Smooth muscle cell of trachea (primary cell): ENCODE data around the gene RAB5IF. TPM values are rescaled to one million over a fixed set of nuclear protein-coding genes. Genes with fewer than 3 reads are reported as not detected.

Experiments
- total RNA-seq: library from RNA; depleted of rRNA; stranded (reverse); fragments of >200 nt; gene quantifications from 2 replicates; pipeline ENCODE4 v1.2.1, GENCODE V29; 2014

RAB5IF gene
- total RNA-seq: 69.1 and 71.6 TPM in 2 replicates

GRCh38 chr20:36605399-36606157, at the start of gene RAB5IF:
RAB5IF (plus strand) TSS chr20:36605779; CDS start chr20:36605952, 173 bp downstream.

GRCh38 chr20:36573103-36573797, 32.3 kb upstream of the RAB5IF start, which contains the start of gene TGIF2:
TGIF2 (plus strand) TSS chr20:36573597; CDS start chr20:36578775, 5,178 bp downstream.

GRCh38 chr20:36645998-36646397, 40.4 kb downstream of the RAB5IF start, which contains the start of gene SLA2:
SLA2 (minus strand) TSS chr20:36646196; CDS start chr20:36641335, 4,861 bp downstream.

Other genes with a start within 250 kb of the RAB5IF start
- gene MYL9, start 64.3 kb upstream of the RAB5IF start, total RNA-seq: 15.1 and 28.3 TPM in 2 replicates
- 3.5 and 5.5 TPM in 2 replicates for gene TGIF2, start 32.2 kb upstream of the RAB5IF start, total RNA-seq
- gene SLA2, start 40.4 kb downstream of the RAB5IF start, total RNA-seq: not detected in 2 replicates
- 30.3 and 32.3 TPM in 2 replicates for gene NDRG3, start 140.3 kb downstream of the RAB5IF start, total RNA-seq
- 8.4 and 31.1 TPM in 2 replicates for gene DSN1, start 168.0 kb downstream of the RAB5IF start, total RNA-seq